Amygdala (tissue), 56 donors: ENCODE data around the gene AGAP3.

ENCODE experiments used
- DNase-seq, 56 donors: peaks; one replicate each; lab custom pipeline; 2025; lab: John Stamatoyannopoulos, UW

The AGAP3 gene

GRCh38 chr7:151057506-151057988 is 28.7 kb upstream of the AGAP3 start, which contains the start of gene CDK5:
TSS of gene CDK5 (minus strand) at chr7:151057897. CDS start at chr7:151057848, 49 bp downstream.
- DNase-seq: peak in 3 of 56 donors; percentile 56 to 96 (median 95)

DNA sequence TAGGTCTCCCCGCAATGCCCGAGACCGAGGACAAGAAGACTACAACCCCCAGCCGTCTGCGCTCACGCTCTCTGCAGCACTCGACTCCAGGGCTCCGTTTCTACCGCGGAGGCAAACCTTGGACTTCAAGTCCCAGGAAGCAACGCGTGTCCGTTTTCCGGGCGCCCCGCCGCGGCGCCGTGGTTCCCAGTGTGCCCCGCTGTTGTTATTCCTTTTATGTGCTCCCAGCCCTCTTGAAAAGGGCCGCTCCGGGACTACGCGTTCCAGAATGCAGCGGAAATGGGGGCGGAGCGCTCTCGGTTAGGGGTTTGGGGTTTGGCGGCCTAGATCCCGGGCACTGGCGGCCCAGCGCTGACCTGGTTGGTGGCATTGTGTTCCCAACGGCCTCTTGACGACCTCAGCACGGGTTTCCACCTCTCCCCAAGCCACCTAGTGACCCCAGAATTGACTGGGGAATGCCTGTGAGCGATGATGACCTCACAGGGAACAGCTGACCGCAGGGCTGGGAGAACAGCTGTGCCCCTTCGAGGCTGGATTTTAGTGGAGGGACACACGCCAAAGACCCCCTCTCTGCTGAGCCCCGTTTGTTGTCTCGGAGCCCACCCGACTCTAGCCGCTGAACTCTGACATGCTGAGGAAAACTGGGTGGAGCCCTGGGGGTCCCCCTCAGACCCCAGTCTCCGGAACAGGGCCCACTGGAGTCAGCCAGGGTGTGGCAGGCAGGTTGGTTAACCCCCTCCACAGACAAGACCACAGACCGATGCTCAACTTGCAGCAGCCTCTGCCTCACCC is 28.1 kb upstream of the AGAP3 start:
- peak; percentile 85 to 100 (median 99) for DNase-seq

DNA sequence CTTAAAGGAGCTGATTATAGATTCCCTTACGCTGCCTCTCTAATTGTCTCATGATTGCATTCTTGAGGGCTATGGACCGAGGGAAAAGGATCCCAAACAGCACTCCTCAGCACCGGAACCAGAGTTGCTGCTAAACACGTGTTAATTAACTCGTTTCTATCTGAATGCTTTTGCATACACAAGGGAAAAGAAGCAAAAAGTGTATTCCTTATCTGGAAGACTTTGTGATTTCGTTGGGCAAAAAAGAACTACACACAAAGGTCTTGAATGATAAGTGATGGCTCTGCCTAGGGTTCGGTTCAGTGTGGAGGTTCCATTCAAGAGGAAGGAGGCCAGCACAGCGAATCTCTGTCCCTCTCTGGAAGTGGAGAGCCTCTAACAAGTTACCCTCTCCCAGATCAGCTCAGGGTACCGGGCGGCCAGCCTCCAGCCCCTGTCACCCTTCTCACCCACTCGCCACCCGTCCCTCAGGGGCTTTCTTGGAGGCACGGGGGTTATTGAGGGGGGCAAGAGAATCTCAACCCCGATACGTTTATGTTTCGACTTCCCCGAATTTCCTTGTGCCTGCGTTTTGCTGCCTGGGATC is 27.4 kb upstream of the AGAP3 start:
- DNase-seq: peak in 6 of 56 donors; percentile 45 to 63 (median 56)

DNA sequence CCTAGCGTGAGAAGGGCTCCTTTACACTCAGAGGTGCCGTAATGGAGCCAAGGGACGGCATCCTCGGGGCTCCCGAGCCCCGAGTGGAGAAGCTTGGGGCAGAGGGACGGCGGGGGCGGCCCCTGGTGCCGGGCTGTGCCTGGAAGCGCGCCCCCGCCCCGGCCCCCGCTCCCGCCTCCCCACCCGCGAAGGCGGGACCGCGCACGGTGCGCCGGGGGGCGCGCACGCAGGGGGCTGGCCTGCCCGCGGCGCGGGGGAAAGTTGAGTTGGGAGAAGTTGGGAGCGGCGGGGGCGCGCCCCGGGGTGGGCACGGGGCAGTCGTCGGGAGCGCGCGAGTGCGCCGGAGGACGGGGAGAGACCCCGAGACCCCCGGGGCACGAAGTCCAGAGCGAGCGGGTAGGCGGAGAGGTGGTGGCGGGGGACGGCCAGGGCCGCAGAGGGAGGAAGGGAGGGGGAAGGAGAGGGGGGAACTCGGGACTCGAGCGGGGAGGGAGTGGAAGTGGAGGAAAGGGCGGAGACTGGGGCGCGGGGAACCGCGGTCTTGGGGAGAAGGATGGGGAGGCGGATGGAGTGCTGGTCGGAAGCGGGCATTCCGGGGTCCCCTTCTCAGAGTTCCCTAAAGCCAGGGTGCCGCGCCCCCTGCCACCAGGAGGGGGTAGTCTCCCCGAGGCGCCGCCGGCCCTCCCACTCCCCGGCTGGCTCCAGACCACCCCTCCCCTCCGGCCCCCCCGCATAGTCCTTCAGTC is 26.7 kb upstream of the AGAP3 start, which contains the start of gene SLC4A2:
Gene SLC4A2 (plus strand): TSS at position 223 of the 746 bp plus-strand sequence. CDS start 2,399 bp downstream, outside the sequence.
- peak in 55 of 56 donors; percentile 37 to 95 (median 78) for DNase-seq

- DNase-seq: peak in 1 of 56 donors; percentile 60
These were observed 26.2 kb upstream of the AGAP3 start for GRCh38 chr7:151060113-151060415.

GRCh38 chr7:151060416-151061212 is 25.7 kb upstream of the AGAP3 start:
- DNase-seq: peak in 30 of 56 donors; percentile 12 to 72 (median 40)

- DNase-seq: no peak
These were observed 24.8 kb upstream of the AGAP3 start for GRCh38 chr7:151061213-151062110.

- no peak for DNase-seq
These were observed 24.2 kb upstream of the AGAP3 start for GRCh38 chr7:151062111-151062398.

GRCh38 chr7:151062399-151063211 is 23.7 kb upstream of the AGAP3 start:
- DNase-seq: no peak

DNA sequence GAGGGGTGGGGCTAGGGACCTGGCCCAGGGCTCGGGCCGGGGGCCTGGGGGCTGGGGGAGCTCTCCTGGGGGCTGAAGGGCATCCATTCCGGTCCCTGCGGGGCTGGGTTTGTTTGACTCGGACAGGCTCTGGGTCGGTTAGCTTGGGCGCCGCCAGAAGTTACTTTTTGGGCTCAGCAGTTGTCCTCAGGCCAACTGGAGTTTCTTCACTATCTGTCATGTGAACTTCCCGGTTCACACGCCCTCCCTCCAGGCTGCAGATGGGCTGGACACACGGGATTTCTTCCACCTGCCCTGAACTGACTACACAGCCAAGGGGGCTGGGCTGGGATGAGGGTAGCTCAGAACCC is 23.1 kb upstream of the AGAP3 start:
- DNase-seq: no peak

- no peak for DNase-seq
These were observed 21.8 kb upstream of the AGAP3 start for GRCh38 chr7:151064454-151064853.

GRCh38 chr7:151064993-151065392 is 21.3 kb upstream of the AGAP3 start:
- DNase-seq: no peak

GRCh38 chr7:151065516-151065915 is 20.8 kb upstream of the AGAP3 start:
- no peak for DNase-seq

DNA sequence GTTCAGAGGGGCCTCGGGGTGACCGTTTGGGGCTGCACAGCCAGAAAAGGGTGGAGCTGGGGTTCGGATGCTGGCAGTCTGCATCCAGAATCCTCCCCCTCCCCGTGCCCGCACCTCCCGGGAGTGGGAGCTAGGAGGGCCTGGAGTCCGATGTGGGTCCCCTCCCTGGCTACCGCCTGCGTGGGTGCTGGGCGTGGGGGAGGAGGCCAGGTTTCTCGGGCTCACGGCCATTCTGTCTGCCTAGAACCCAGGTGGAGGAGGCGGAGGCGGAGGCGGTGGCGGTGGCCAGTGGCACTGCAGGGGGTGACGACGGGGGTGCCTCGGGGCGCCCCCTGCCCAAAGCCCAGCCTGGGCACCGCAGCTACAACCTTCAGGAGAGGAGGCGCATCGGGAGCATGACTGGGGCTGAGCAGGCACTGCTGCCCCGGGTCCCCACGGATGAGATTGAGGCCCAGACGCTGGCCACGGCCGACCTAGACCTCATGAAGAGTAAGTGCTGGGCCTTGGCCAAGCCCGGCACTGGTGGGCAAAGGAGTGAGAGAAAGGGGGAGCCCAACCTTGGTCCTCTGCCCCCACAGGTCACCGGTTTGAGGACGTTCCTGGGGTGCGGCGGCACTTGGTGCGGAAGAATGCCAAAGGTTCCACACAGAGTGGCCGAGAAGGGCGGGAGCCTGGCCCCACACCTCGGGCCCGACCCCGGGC is 19.9 kb upstream of the AGAP3 start:
- no peak for DNase-seq

DNA sequence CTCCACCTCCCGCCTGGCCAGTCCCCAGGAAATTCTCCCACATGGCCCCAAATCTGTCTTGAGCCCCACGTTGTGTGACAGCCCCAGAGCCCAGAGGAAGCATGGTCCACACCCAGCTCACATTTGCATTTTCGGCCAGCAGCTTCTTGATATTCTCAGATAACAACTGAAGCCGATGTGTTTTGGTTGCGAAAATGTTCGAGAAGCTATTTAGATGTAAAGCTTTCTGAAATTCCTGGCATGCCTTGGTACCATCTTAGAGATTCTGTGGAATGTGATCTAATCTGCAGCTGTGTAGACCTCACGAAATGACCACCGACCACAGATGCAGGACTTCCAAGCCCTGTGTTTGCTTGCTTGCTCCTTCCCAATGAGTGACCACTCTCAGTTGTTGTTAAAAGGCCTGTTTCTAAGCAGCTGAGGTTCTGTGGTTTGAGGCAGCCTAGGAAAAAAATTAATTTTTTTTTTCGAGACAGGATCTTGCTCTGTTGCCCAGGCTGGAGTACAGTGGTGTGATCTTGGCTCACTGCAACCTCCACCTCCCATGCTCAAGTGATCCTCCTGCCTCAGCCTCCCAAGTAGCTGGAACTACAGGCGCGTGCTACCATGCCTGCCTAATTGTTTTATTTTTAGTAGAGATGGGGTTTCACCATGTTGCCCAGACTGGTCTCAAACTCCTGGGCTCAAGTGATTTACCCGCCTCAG is 18.1 kb upstream of the AGAP3 start:
- no peak for DNase-seq

GRCh38 chr7:151069841-151070573 is 16.3 kb upstream of the AGAP3 start:
- DNase-seq: no peak

DNA sequence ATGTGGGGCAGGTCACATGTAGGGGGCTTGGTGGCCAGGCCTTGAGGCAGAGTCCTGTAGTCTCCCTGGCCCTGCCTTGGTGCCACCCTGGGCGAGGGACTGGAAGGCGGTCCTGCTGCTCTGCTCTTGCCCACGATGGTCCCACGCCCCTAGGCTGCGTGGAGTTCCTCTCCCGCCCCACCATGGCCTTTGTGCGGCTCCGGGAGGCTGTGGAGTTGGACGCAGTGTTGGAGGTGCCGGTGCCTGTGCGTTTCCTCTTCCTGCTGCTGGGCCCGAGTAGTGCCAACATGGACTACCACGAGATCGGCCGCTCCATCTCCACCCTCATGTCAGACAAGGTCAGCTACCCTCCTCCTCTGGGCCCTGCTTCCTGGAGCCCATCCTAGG is 15.7 kb upstream of the AGAP3 start:
- DNase-seq: no peak
